IMR-90 (cell line): ENCODE data around the gene ALPK3. TPM values are rescaled to one million over a fixed set of nuclear protein-coding genes. Genes with fewer than 3 reads are reported as not detected.

Experiments
- ATAC-seq: fragments of 200-7000 bp; cut with Tn5 transposase; 2 replicates; pipeline ENCODE4 v1.9.1; 2020; ENCODE audit warnings: low read depth, mild to moderate bottlenecking, moderate library complexity
- BruUV-seq: library from RNA; stranded (reverse); fragments of 400-500 nt; replicated peaks from 2 replicates; lab custom pipeline; 2021; lab: Mats Ljungman, UMichigan
- CTCF ChIA-PET: fragments of 300-600 bp; formaldehyde crosslinking; extraction: SDS; loops from one replicate; lab custom pipeline; 2021; ENCODE audit warnings: antibody characterized with exemption; lab: Yijun Ruan, JAX
- POLR2A ChIA-PET: fragments of 300-600 bp; sonication (Branson Sonifier 250); formaldehyde crosslinking; loops from one replicate; lab custom pipeline; 2022; ENCODE audit warnings: antibody characterized with exemption; ENCODE audit not compliant: unreplicated experiment; lab: Charles Lee
- DNase-seq: peaks from one replicate; pipeline ENCODE4 v3.0.0; 2013
- H2AFZ ChIP-seq: replicated peaks from 2 replicates; pipeline ENCODE3; 2013; ENCODE audit warnings: low read length, mild to moderate bottlenecking; ENCODE audit not compliant: poor library complexity
- H2AK5ac ChIP-seq: 2 replicates; pipeline ENCODE4 v1.6.1; 2013; ENCODE audit warnings: low read depth, low read length, inconsistent platforms
- H2AK9ac ChIP-seq: replicated peaks from 2 replicates; pipeline ENCODE3; 2013; ENCODE audit warnings: mild to moderate bottlenecking, low read depth, low read length, moderate library complexity; ENCODE audit not compliant: poor library complexity
- H2BK120ac ChIP-seq: 2 replicates; pipeline ENCODE4 v1.6.1; 2013; ENCODE audit warnings: low read depth, low read length, inconsistent platforms
- H2BK15ac ChIP-seq: 3 replicates; pipeline ENCODE4 v1.6.1; 2013; ENCODE audit warnings: low read depth, low read length, inconsistent platforms
- H2BK20ac ChIP-seq: 2 replicates; pipeline ENCODE4 v1.6.1; 2013; ENCODE audit warnings: low read depth, mild to moderate bottlenecking, inconsistent platforms, low read length, moderate library complexity
- H2BK5ac ChIP-seq: 2 replicates; pipeline ENCODE4 v1.6.1; 2013; ENCODE audit warnings: mild to moderate bottlenecking, low read depth, low read length, inconsistent platforms; ENCODE audit not compliant: poor library complexity, severe bottlenecking
- H3K14ac ChIP-seq: replicated peaks from 2 replicates; pipeline ENCODE4 v1.6.1; 2013; ENCODE audit warnings: low read depth, low read length, inconsistent platforms
- H3K18ac ChIP-seq: 2 replicates; pipeline ENCODE4 v1.6.1; 2013; ENCODE audit warnings: low read depth, low read length, control low read depth
- H3K23ac ChIP-seq: 2 replicates; pipeline ENCODE4 v1.6.1; 2013; ENCODE audit warnings: low read depth, low read length, inconsistent platforms
- H3K27ac ChIP-seq: 2 replicates; pipeline ENCODE4 v1.5.1; 2013; ENCODE audit warnings: mild to moderate bottlenecking, control low read depth, low read length; ENCODE audit not compliant: insufficient read depth
- H3K27me3 ChIP-seq: 2 replicates; pipeline ENCODE4 v1.6.1; 2013; ENCODE audit warnings: low read length; ENCODE audit not compliant: control insufficient read depth, insufficient read depth
- H3K36me3 ChIP-seq: 2 replicates; pipeline ENCODE4 v1.6.1; 2013; ENCODE audit warnings: low read length, mixed read lengths; ENCODE audit not compliant: control insufficient read depth, insufficient read depth
- H3K4ac ChIP-seq: 2 replicates; pipeline ENCODE4 v1.6.1; 2013; ENCODE audit warnings: low read depth, low read length, inconsistent platforms
- H3K4me1 ChIP-seq: 2 replicates; pipeline ENCODE4 v1.6.1; 2013; ENCODE audit warnings: low read length, mixed read lengths; ENCODE audit not compliant: control insufficient read depth, insufficient read depth
- H3K4me2 ChIP-seq: 2 replicates; pipeline ENCODE4 v1.6.1; 2013; ENCODE audit warnings: low read depth, mild to moderate bottlenecking, control low read depth, low read length, moderate library complexity
- H3K4me3 ChIP-seq: 2 replicates; pipeline ENCODE4 v1.5.1; 2013; ENCODE audit warnings: low read depth, mild to moderate bottlenecking, control low read depth, low read length, moderate library complexity; ENCODE audit not compliant: insufficient read depth
- H3K56ac ChIP-seq: 2 replicates; pipeline ENCODE4 v1.6.1; 2013; ENCODE audit warnings: low read length, inconsistent platforms; ENCODE audit not compliant: insufficient read depth; ENCODE audit errors: extremely low read depth
- H3K79me1 ChIP-seq, 2 experiments: 2 replicates each; pipeline ENCODE4 v1.6.1; 2013; ENCODE audit warnings: low read length in 2 of 2, inconsistent platforms in 1 of 2, low read depth in 1 of 2
- H3K9ac ChIP-seq: 2 replicates; pipeline ENCODE4 v1.6.1; 2013; ENCODE audit warnings: low read depth, low read length, control low read depth
- H3K9me1 ChIP-seq: 2 replicates; pipeline ENCODE4 v1.6.1; 2013; ENCODE audit warnings: low read length, inconsistent platforms; ENCODE audit not compliant: insufficient read depth
- H3K9me3 ChIP-seq: 2 replicates; pipeline ENCODE4 v1.6.1; 2013; ENCODE audit warnings: low read length; ENCODE audit not compliant: control insufficient read depth, insufficient read depth
- H4K20me1 ChIP-seq: 2 replicates; pipeline ENCODE4 v1.6.1; 2013; ENCODE audit warnings: low read length, inconsistent platforms; ENCODE audit not compliant: insufficient read depth
- H4K5ac ChIP-seq: 2 replicates; pipeline ENCODE4 v1.6.1; 2013; ENCODE audit warnings: mild to moderate bottlenecking, low read depth, low read length, control low read depth
- H4K8ac ChIP-seq, 2 experiments: 2 replicates each; pipeline ENCODE4 v1.6.1; 2013; ENCODE audit warnings: low read depth in 2 of 2, low read length in 2 of 2, control low read depth in 1 of 2, inconsistent platforms in 1 of 2
- H4K91ac ChIP-seq: 2 replicates; pipeline ENCODE4 v1.6.1; 2013; ENCODE audit warnings: low read depth, low read length, inconsistent platforms; ENCODE audit not compliant: insufficient read depth
- FOS ChIP-seq: fragments of 150-350 bp; IDR thresholded peaks from 2 replicates; pipeline ENCODE4 v1.6.1; 2016; ENCODE audit warnings: low read depth, low read length
- WGBS, 2 experiments: methylation state at CpG; one replicate each; pipeline versions ENCODE4 v1.1.5 to v1.1.7; 2013; ENCODE audit warnings: missing lambda C conversion rate in 2 of 2; ENCODE audit not compliant: insufficient read length in 1 of 2; ENCODE audit errors: extremely low coverage in 2 of 2; 5-methylcytosine and 5-hydroxymethylcytosine counted together
- dilution Hi-C: fragments of 300-500 bp; cut with HindIII; formaldehyde crosslinking; loops from one replicate; pipeline ENCODE4 v1.14.3; 2018; ENCODE audit warnings: low sequenced_read_pairs; ENCODE audit not compliant: unreplicated experiment
- in situ Hi-C: fragments of 300-500 bp; cut with MboI; formaldehyde crosslinking; loops from 3 replicates; pipeline ENCODE4 v1.14.3; 2019; ENCODE audit warnings: low sequenced_read_pairs, inconsistent platforms, mixed read lengths
- intact Hi-C: fragments of 100-400 bp; cut with micrococcal nuclease; formaldehyde crosslinking; loops from 2 replicates; pipeline ENCODE4 v1.10.0; 2022
- polyA plus RNA-seq, 3 experiments: library from polyadenylated mRNA; depleted of rRNA; stranded (reverse); fragments of >200 nt; gene quantifications; 2 replicates each; pipeline ENCODE4 v1.2.3, GENCODE V29; 2012; ENCODE audit warnings: low replicate concordance in 1 of 3
- total RNA-seq: library from RNA; depleted of rRNA; stranded (reverse); fragments of >200 nt; gene quantifications from 2 replicates; pipeline ENCODE4 v1.2.3, GENCODE V29; 2012

The ALPK3 gene
- total and polyA plus RNA-seq, 2 of the 4 experiments (the other 2 are of a cell fraction), result under 0.01 to 0.26 TPM

DNA sequence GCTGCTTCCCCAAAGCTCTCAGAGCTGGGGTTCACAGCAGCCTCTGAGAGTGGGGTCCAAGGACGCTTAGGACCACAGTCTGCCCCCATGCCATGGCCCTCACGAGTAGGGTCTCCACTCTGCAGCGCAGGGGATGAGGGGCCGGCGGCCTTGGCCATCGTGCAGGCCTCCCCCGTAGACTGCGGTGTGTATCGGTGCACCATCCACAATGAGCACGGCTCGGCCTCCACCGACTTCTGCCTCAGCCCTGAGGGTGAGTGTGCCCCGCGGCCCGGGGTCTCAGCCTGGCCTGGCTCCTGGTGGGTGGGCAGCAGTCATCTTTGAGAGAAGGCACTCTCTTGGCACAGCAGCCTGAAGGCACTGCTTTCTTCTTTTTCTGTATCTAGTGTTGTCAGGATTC lies 42.5 kb downstream of the ALPK3 start:
- H2BK15ac ChIP-seq, result no peak overlapping the region
- no peaks in the 10 kb centered on the region for H3K9me1 ChIP-seq
- H3K79me1 ChIP-seq, result no peaks in the 10 kb centered on the region
- dilution Hi-C loops (no loop called here), intact Hi-C loops (no loop called here), in situ Hi-C loops (no loop called here)
- H3K4me1 ChIP-seq, result no peaks in the 10 kb centered on the region
- no peak overlapping the region for H3K27ac ChIP-seq
- H3K9ac ChIP-seq, result no peak overlapping the region
- DNase-seq (no peak), ATAC-seq (no peak)
- no peak overlapping the region for H2AK5ac ChIP-seq
- no peaks in the 10 kb centered on the region for H3K36me3 ChIP-seq
- no peak overlapping the region for H2BK20ac ChIP-seq
- no peak for TF ChIP-seq FOS
- no peak overlapping the region for H3K18ac ChIP-seq
- ChIA-PET CTCF (no interaction called here), POLR2A (no interaction called here)
- H2BK120ac ChIP-seq, result no peak overlapping the region
- H3K14ac ChIP-seq, result no peak overlapping the region
- H3K56ac ChIP-seq, result no peak overlapping the region
- no peak overlapping the region for H4K5ac ChIP-seq
- BruUV-seq, result no TSS peak
- H2AFZ ChIP-seq, result no peak overlapping the region
- no peak overlapping the region for H4K8ac ChIP-seq
- no peak overlapping the region for H2AK9ac ChIP-seq
- H3K9me3 ChIP-seq, result no peaks in the 10 kb centered on the region
- 92% methylated on average over 5 of the region's 15 CpGs; no CpG with 5 or more reads in 1 of the 2 experiments for WGBS, 2 experiments
- H2BK5ac ChIP-seq, result no peak overlapping the region
- H4K20me1 ChIP-seq, result no peaks in the 10 kb centered on the region
- no peak overlapping the region for H3K4me2 ChIP-seq
- H4K91ac ChIP-seq, result no peak overlapping the region
- H3K4me3 ChIP-seq, result no peak overlapping the region
- no peak overlapping the region for H3K23ac ChIP-seq
- H3K27me3 ChIP-seq, result peaks cover 18% of the 10 kb centered on the region
- H3K4ac ChIP-seq, result no peak overlapping the region
